Measurements from ENCODE around the gene TECPR2.
A peak's percentile ranks its signal among the peaks of the same experiment; 100 is the strongest.
"Not testable (repeated sequence)": the region's sequence is repeated elsewhere in the genome, so short reads cannot be mapped to it uniquely, and the experiment has no call there.

The TECPR2 gene

GRCh38 chr14:102362545-102363181 lies at the start of gene TECPR2, which contains the start of gene CINP:
Gene TECPR2, plus strand, starts transcription at chr14:102362941. Its CDS starts 13,781 bp downstream, at chr14:102376722.
Gene CINP, minus strand, starts transcription at chr14:102362890. Its CDS starts 39 bp downstream, at chr14:102362851.
- peak; percentile 75 for DNase-seq

GRCh38 chr14:102314242-102315011 lies 48.3 kb upstream of the TECPR2 start:
- peak; percentile 75 for DNase-seq

- no peak for DNase-seq
Measured at GRCh38 chr14:102315121-102315520, 47.6 kb upstream of the TECPR2 start.

- no peak for DNase-seq
Measured at GRCh38 chr14:102316338-102316742, 46.4 kb upstream of the TECPR2 start.

- peak; percentile 85 for DNase-seq
Measured at GRCh38 chr14:102316743-102317563, 45.8 kb upstream of the TECPR2 start.

- no peak for DNase-seq
Measured at GRCh38 chr14:102317564-102318248, 45.0 kb upstream of the TECPR2 start.

- DNase-seq, result no peak
Measured at GRCh38 chr14:102318781-102319276, 43.9 kb upstream of the TECPR2 start.

- peak; percentile 73 for DNase-seq
Measured at GRCh38 chr14:102319351-102320032, 43.2 kb upstream of the TECPR2 start, which contains the start of gene ZNF839. Gene ZNF839, plus strand, starts transcription at chr14:102319746. Its CDS starts 20 bp downstream, at chr14:102319766.

- DNase-seq, result peak; percentile 15
Measured at GRCh38 chr14:102320033-102320660, 42.6 kb upstream of the TECPR2 start.

GRCh38 chr14:102320671-102321455 lies 41.9 kb upstream of the TECPR2 start:
- DNase-seq, result no peak

- no peak for DNase-seq
Measured at GRCh38 chr14:102321456-102322422, 41.0 kb upstream of the TECPR2 start.

- DNase-seq, result peak; percentile 24
Measured at GRCh38 chr14:102323102-102323501, 39.6 kb upstream of the TECPR2 start.

- no peak for DNase-seq
Measured at GRCh38 chr14:102325791-102326345, 36.9 kb upstream of the TECPR2 start.

GRCh38 chr14:102326583-102326982 lies 36.2 kb upstream of the TECPR2 start:
- DNase-seq, result no peak

- not testable (repeated sequence) for DNase-seq
Measured at GRCh38 chr14:102329381-102329780, 33.4 kb upstream of the TECPR2 start.

GRCh38 chr14:102330806-102331205 lies 31.9 kb upstream of the TECPR2 start:
- DNase-seq, result no peak

- no peak for DNase-seq
Measured at GRCh38 chr14:102333390-102333789, 29.4 kb upstream of the TECPR2 start.

GRCh38 chr14:102333795-102334705 lies 28.7 kb upstream of the TECPR2 start:
- no peak for DNase-seq

Measured in KG1 (cell line).